ENCODE data around the gene TEX264.

Gene TEX264

DNA sequence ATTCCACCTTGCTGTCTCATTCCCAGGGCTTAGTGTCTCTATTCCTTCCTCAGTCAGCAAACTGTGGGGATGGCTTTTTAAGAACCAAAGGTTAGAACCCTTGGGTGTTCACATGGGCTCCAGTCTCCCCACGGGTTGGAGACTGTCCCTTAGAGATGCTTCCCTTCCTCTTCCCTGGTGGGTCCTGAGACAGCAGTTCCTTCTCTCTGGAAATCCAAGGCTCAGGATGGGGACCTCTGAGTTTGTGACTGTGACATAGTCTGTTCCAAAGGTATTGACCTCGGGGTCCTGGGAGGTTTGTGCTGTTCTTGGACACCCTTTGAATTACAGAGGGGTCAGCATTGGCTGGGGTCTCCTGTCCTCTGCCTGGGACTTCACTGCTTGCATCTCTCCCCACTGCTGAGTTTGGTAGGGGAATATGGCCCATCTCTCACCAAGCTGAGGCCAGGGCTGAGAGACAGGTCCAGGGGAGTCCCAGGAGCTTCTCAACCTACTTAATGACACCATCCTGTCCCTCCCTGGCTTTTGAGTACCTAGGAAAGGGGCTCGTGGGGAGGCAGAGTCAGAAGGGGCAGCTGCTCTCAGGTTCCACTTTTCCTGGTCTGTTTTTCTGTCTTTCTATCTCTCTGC, 37.3 kb downstream of the TEX264 start:
- TF ChIP-seq TAF1 (IDR thresholded peaks at IDR 0.05; ENCODE audit: borderline replicate concordance, insufficient read depth, low read length) (no peak), SIN3A (IDR thresholded peaks at IDR 0.05; ENCODE audit: borderline replicate concordance, insufficient read depth, low read length) (no peak), POLR2AphosphoS5 (IDR thresholded peaks at IDR 0.05; ENCODE audit: low read depth, low read length) (no peak), FOXP2 (optimal IDR thresholded peaks at IDR 0.05; ENCODE audit: borderline replicate concordance, extremely low read depth, extremely low read length, insufficient read depth) (no peak)
- TF ChIP-seq, protein P1, sequence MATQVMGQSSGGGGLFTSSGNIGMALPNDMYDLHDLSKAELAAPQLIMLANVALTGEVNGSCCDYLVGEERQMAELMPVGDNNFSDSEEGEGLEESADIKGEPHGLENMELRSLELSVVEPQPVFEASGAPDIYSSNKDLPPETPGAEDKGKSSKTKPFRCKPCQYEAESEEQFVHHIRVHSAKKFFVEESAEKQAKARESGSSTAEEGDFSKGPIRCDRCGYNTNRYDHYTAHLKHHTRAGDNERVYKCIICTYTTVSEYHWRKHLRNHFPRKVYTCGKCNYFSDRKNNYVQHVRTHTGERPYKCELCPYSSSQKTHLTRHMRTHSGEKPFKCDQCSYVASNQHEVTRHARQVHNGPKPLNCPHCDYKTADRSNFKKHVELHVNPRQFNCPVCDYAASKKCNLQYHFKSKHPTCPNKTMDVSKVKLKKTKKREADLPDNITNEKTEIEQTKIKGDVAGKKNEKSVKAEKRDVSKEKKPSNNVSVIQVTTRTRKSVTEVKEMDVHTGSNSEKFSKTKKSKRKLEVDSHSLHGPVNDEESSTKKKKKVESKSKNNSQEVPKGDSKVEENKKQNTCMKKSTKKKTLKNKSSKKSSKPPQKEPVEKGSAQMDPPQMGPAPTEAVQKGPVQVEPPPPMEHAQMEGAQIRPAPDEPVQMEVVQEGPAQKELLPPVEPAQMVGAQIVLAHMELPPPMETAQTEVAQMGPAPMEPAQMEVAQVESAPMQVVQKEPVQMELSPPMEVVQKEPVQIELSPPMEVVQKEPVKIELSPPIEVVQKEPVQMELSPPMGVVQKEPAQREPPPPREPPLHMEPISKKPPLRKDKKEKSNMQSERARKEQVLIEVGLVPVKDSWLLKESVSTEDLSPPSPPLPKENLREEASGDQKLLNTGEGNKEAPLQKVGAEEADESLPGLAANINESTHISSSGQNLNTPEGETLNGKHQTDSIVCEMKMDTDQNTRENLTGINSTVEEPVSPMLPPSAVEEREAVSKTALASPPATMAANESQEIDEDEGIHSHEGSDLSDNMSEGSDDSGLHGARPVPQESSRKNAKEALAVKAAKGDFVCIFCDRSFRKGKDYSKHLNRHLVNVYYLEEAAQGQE (IDR thresholded peaks at IDR 0.05; ENCODE audit: insufficient read depth in 1 of 2, low read depth in 2 of 2, low read length in 2 of 2) = no peak

DNA sequence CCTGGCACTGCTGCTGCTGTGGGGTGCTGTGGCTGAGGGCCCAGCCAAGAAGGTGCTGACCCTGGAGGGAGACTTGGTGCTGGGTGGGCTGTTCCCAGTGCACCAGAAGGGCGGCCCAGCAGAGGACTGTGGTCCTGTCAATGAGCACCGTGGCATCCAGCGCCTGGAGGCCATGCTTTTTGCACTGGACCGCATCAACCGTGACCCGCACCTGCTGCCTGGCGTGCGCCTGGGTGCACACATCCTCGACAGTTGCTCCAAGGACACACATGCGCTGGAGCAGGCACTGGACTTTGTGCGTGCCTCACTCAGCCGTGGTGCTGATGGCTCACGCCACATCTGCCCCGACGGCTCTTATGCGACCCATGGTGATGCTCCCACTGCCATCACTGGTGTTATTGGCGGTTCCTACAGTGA, 38.0 kb downstream of the TEX264 start:
- no peak for TF ChIP-seq SIN3A (IDR thresholded peaks at IDR 0.05; ENCODE audit: borderline replicate concordance, insufficient read depth, low read length)
- no peak for TF ChIP-seq FOXP2 (optimal IDR thresholded peaks at IDR 0.05; ENCODE audit: borderline replicate concordance, extremely low read depth, extremely low read length, insufficient read depth)
- TF ChIP-seq POLR2AphosphoS5 (IDR thresholded peaks at IDR 0.05; ENCODE audit: low read depth, low read length) = no peak
- TF ChIP-seq TAF1 (IDR thresholded peaks at IDR 0.05; ENCODE audit: borderline replicate concordance, insufficient read depth, low read length) = no peak
- TF ChIP-seq, protein P1 (IDR thresholded peaks at IDR 0.05; ENCODE audit: insufficient read depth in 1 of 2, low read depth in 2 of 2, low read length in 2 of 2) = no peak

DNA sequence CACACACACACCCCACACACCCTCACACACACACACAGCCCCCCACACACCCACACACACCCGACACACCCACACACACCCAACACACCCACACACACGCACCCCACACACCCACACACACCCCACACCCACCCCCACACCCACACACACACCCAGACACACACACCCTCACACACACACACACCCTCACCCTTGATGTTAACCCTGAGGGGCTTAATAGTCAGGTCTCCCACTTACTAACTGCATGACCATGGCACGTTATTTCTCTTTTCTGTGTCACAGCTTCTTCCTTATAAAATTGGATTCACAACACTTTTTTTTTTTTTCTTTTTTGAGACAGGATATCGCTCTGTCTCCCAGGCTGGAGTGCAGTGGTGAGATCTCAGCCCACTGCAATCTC, 38.6 kb downstream of the TEX264 start:
- no peak for TF ChIP-seq FOXP2 (optimal IDR thresholded peaks at IDR 0.05; ENCODE audit: borderline replicate concordance, extremely low read depth, extremely low read length, insufficient read depth)
- TF ChIP-seq SIN3A (IDR thresholded peaks at IDR 0.05; ENCODE audit: borderline replicate concordance, insufficient read depth, low read length) = no peak
- TF ChIP-seq, protein P1 (IDR thresholded peaks at IDR 0.05; ENCODE audit: insufficient read depth in 1 of 2, low read depth in 2 of 2, low read length in 2 of 2) = no peak
- no peak for TF ChIP-seq TAF1 (IDR thresholded peaks at IDR 0.05; ENCODE audit: borderline replicate concordance, insufficient read depth, low read length)
- TF ChIP-seq POLR2AphosphoS5 (IDR thresholded peaks at IDR 0.05; ENCODE audit: low read depth, low read length) = no peak

DNA sequence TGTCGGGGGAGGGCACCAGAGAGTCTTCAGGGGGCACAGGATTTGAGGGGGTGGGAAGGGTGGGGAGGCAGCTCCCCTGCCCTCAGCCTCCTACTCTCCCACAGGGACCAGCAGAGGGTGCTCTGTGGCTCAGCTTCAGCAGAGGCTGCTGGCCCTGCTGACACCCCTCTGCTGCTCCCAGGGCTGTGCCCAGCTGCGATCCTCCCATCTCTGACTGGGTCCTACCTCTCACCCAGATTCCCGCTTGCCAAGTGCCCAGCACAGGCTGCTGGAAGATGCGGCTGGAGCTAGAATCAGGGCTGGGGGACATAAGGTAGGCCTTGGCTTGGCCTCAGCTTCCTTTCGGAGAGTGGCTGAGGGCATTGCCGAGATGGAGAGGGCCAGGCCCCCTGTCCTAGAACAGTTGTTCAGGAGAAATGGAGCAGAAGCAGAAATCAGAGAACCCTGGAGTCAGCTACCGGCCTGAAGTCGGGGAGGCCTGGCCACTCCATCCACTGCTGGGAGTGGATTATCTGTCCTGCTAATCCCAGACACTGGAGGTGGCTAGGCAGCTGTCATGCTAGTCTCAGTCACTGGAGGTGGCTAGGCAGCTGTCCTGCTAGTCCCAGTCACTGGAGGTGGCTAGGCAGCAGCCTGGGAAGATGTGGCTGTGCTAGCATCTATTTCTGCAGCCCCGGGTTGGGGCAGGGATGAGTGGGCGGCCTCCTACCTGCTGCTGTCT, 39.7 kb downstream of the TEX264 start:
- TF ChIP-seq TAF1 (IDR thresholded peaks at IDR 0.05; ENCODE audit: borderline replicate concordance, insufficient read depth, low read length) = no peak
- TF ChIP-seq, protein P1 (IDR thresholded peaks at IDR 0.05; ENCODE audit: insufficient read depth in 1 of 2, low read depth in 2 of 2, low read length in 2 of 2) = no peak
- no peak for TF ChIP-seq FOXP2 (optimal IDR thresholded peaks at IDR 0.05; ENCODE audit: borderline replicate concordance, extremely low read depth, extremely low read length, insufficient read depth)
